CD14-positive monocyte (primary cell): ENCODE results near the gene OXT. TPM values are rescaled to one million over a fixed set of nuclear protein-coding genes. Genes with fewer than 3 reads are reported as not detected.
"Not testable (repeated sequence)": the region's sequence is repeated elsewhere in the genome, so short reads cannot be mapped to it uniquely, and the experiment has no call there.

Experiments
- DNase-seq, 3 donors: peaks; one replicate each; pipeline ENCODE4 v3.0.0-alpha.2; 2011 to 2022
- H2AFZ ChIP-seq: 2 replicates; pipeline ENCODE4 v1.6.0; 2012; ENCODE audit warnings: mild to moderate bottlenecking, low read depth, low read length, inconsistent platforms; ENCODE audit not compliant: insufficient read depth, poor library complexity, severe bottlenecking
- H3K27ac ChIP-seq, 2 donors: 1 replicate in 1 of 2; 2 replicates in 1 of 2; pipeline ENCODE4 v1.5.1; 2012 to 2013; ENCODE audit warnings: low read length in 2 of 2, control low read depth in 1 of 2, inconsistent platforms in 1 of 2, low read depth in 1 of 2, mild to moderate bottlenecking in 1 of 2
- H3K27me3 ChIP-seq, 2 donors: one replicate each; pipeline versions ENCODE4 v1.6.0 to v1.6.1; 2011 to 2013; ENCODE audit warnings: low read length in 2 of 2; ENCODE audit not compliant: control insufficient read depth in 2 of 2, insufficient read depth in 2 of 2
- H3K36me3 ChIP-seq, 2 donors: replicated peaks in 1 of 2; 1 replicate in 1 of 2; 2 replicates in 1 of 2; pipeline versions ENCODE4 v1.5.1 to v1.6.1; 2012 to 2013; ENCODE audit warnings: low read length in 2 of 2, control low read depth in 1 of 2, inconsistent platforms in 1 of 2, mild to moderate bottlenecking in 1 of 2; ENCODE audit not compliant: insufficient read depth in 2 of 2, control insufficient read depth in 1 of 2
- H3K4me1 ChIP-seq, 2 donors: 1 replicate in 1 of 2; 2 replicates in 1 of 2; pipeline versions ENCODE4 v1.5.1 to v1.6.1; 2012 to 2013; ENCODE audit warnings: low read length in 2 of 2, control low read depth in 1 of 2, inconsistent platforms in 1 of 2, mild to moderate bottlenecking in 1 of 2, moderate library complexity in 1 of 2; ENCODE audit not compliant: insufficient read depth in 2 of 2, control insufficient read depth in 1 of 2
- H3K4me2 ChIP-seq: replicated peaks from 2 replicates; pipeline ENCODE3; 2012; ENCODE audit warnings: low read length, moderate library complexity, mild to moderate bottlenecking; ENCODE audit not compliant: poor library complexity, severe bottlenecking; ENCODE audit errors: extremely low read depth
- H3K4me3 ChIP-seq, 3 experiments: fragments of 200-600 bp in 1 of 3; sonication (generic) in 1 of 3; replicated peaks in 1 of 3; 1 replicate in 2 of 3; 2 replicates in 1 of 3; pipeline ENCODE4 v1.5.1; 2011 to 2013; ENCODE audit warnings: low read length in 3 of 3, mild to moderate bottlenecking in 3 of 3, control low read depth in 2 of 3, low read depth in 2 of 3, inconsistent platforms in 1 of 3, moderate library complexity in 1 of 3
- H3K79me2 ChIP-seq: 2 replicates; pipeline ENCODE4 v1.6.0; 2012; ENCODE audit warnings: mild to moderate bottlenecking, control low read depth, inconsistent platforms, low read length, moderate library complexity; ENCODE audit not compliant: insufficient read depth
- H3K9ac ChIP-seq: 2 replicates; pipeline ENCODE4 v1.6.0; 2017; ENCODE audit warnings: low read length, mild to moderate bottlenecking; ENCODE audit not compliant: insufficient read depth, poor library complexity, severe bottlenecking
- H3K9me3 ChIP-seq, 2 donors: replicated peaks in 1 of 2; 1 replicate in 1 of 2; 2 replicates in 1 of 2; pipeline versions ENCODE4 v1.5.1 to v1.6.1; 2012 to 2013; ENCODE audit warnings: low read length in 2 of 2, control low read depth in 1 of 2; ENCODE audit not compliant: control insufficient read depth in 1 of 2, insufficient read depth in 1 of 2
- H4K20me1 ChIP-seq: 2 replicates; pipeline ENCODE4 v1.6.0; 2012; ENCODE audit warnings: mild to moderate bottlenecking, low read length, control low read depth, moderate library complexity; ENCODE audit not compliant: insufficient read depth
- H3K27ac Mint-ChIP-seq, 7 donors: one replicate each; pipeline ENCODE4 v1.8.0; 2020; ENCODE audit warnings: mild to moderate bottlenecking in 7 of 7, mixed read lengths in 7 of 7, moderate library complexity in 6 of 7, inconsistent platforms in 2 of 7
- H3K27me3 Mint-ChIP-seq, 3 donors: one replicate each; pipeline ENCODE4 v1.8.0; 2021 to 2022; ENCODE audit warnings: low read depth in 3 of 3, mild to moderate bottlenecking in 3 of 3, mixed read lengths in 3 of 3, moderate library complexity in 3 of 3, inconsistent platforms in 1 of 3
- H3K36me3 Mint-ChIP-seq, 2 donors: one replicate each; pipeline ENCODE4 v1.8.0; 2020; ENCODE audit warnings: mixed read lengths in 2 of 2, inconsistent platforms in 1 of 2, mild to moderate bottlenecking in 1 of 2
- H3K4me1 Mint-ChIP-seq: one replicate; pipeline ENCODE4 v1.8.0; 2020; ENCODE audit warnings: mild to moderate bottlenecking, mixed read lengths
- H3K4me3 Mint-ChIP-seq, 2 donors: one replicate each; pipeline ENCODE4 v1.8.0; 2020; ENCODE audit warnings: mild to moderate bottlenecking in 2 of 2, mixed read lengths in 2 of 2, moderate library complexity in 1 of 2
- H3K9me3 Mint-ChIP-seq, 7 donors: one replicate each; pipeline ENCODE4 v1.8.0; 2020 to 2022; ENCODE audit warnings: mixed read lengths in 7 of 7, mild to moderate bottlenecking in 6 of 7, moderate library complexity in 6 of 7, inconsistent platforms in 2 of 7
- CTCF ChIP-seq: fragments of 200-600 bp; IDR thresholded peaks from one replicate; pipeline ENCODE4 v1.8.0; 2022; ENCODE audit warnings: antibody characterized with exemption, mild to moderate bottlenecking
- WGBS: methylation state at CpG from one replicate; pipeline ENCODE4 v1.1.5; 2013; ENCODE audit warnings: missing lambda C conversion rate; ENCODE audit not compliant: insufficient coverage; 5-methylcytosine and 5-hydroxymethylcytosine counted together
- intact Hi-C, 2 donors: fragments of 100-400 bp; cut with micrococcal nuclease; formaldehyde crosslinking; loops; one replicate each; pipeline versions ENCODE4 v1.15.0 to v1.15.1; 2023
- polyA plus RNA-seq, 3 donors: library from polyadenylated mRNA; depleted of rRNA in 1 of 3; unstranded in 2 of 3; stranded (reverse) in 1 of 3; fragments of 300-500 nt in 2 of 3; fragments of >200 nt in 1 of 3; fragmentation: Illumina TruSeq in 2 of 3; gene quantifications; 1 replicate in 2 of 3; 2 replicates in 1 of 3; pipeline ENCODE4 v1.2.3, GENCODE V29; 2012 to 2021

Gene OXT
- polyA plus RNA-seq, 3 donors = not detected

GRCh38 chr20:3071266-3071609 is 182 bp upstream of the OXT start:
- no peak for DNase-seq
- WGBS = 48% methylated on average over 12 of the region's 16 CpGs

GRCh38 chr20:3072530-3073250 is 1.3 kb downstream of the OXT start:
- peaks cover 3 to 15% (median 11%) of the 10 kb centered on the region in 7 donors for H3K9me3 Mint-ChIP-seq
- H2AFZ ChIP-seq = peak overlapping the region; percentile 81
- TF ChIP-seq CTCF = no peak
- H3K9me3 ChIP-seq = no peaks in the 10 kb centered on the region
- no peaks in the 10 kb centered on the region for H4K20me1 ChIP-seq
- peaks cover 24 to 31% of the 10 kb centered on the region in 2 donors for H3K4me1 ChIP-seq
- H3K4me3 Mint-ChIP-seq = peak overlapping the region; percentile 74 to 88
- H3K4me1 Mint-ChIP-seq = peaks cover 29% of the 10 kb centered on the region
- H3K27ac ChIP-seq = no peak overlapping the region
- H3K36me3 Mint-ChIP-seq = peaks cover 0 to 5% of the 10 kb centered on the region in 2 donors
- no peaks in the 10 kb centered on the region for H3K79me2 ChIP-seq
- peak overlapping the region; percentile 80 for H3K4me2 ChIP-seq
- no peak overlapping the region for H3K9ac ChIP-seq
- peak overlapping the region in 2 of 3 experiments; percentile 7 to 69 for H3K4me3 ChIP-seq
- no peak for DNase-seq
- 83% methylated on average over 21 of the region's 22 CpGs for WGBS
- H3K27ac Mint-ChIP-seq = no peak overlapping the region
- H3K27me3 ChIP-seq = peaks cover 11 to 37% of the 10 kb centered on the region in 2 donors
- peaks cover 37 to 61% (median 47%) of the 10 kb centered on the region in 3 donors for H3K27me3 Mint-ChIP-seq
- intact Hi-C loops = no loop called here
- H3K36me3 ChIP-seq = no peaks in the 10 kb centered on the region

More at GRCh38 chr20:3071266-3071609, 182 bp upstream of the OXT start:
- H4K20me1 ChIP-seq = no peaks in the 10 kb centered on the region
- peaks cover 11 to 37% of the 10 kb centered on the region in 2 donors for H3K27me3 ChIP-seq
- Mint-ChIP-seq H3K4me1 (peaks cover 19% of the 10 kb centered on the region), H3K27ac (no peak overlapping the region), H3K9me3 (peaks cover 3 to 14% (median 10%) of the 10 kb centered on the region in 7 donors), H3K27me3 (peaks cover 34 to 62% (median 47%) of the 10 kb centered on the region in 3 donors), H3K36me3 (peaks cover 0 to 5% of the 10 kb centered on the region in 2 donors), H3K4me3 (peak overlapping the region in 1 of 2 donors; percentile 78)
- peak overlapping the region; percentile 80 for H3K4me2 ChIP-seq
- H3K4me1 ChIP-seq = peaks cover 13 to 21% of the 10 kb centered on the region in 2 donors
- intact Hi-C loops = no loop called here
- H3K4me3 ChIP-seq = peak overlapping the region in 1 of 3 experiments; percentile 69
- no peak overlapping the region for H3K27ac ChIP-seq
- no peak for TF ChIP-seq CTCF
- H3K9ac ChIP-seq = no peak overlapping the region
- no peaks in the 10 kb centered on the region for H3K9me3 ChIP-seq
- H3K79me2 ChIP-seq = no peaks in the 10 kb centered on the region
- H3K36me3 ChIP-seq = no peaks in the 10 kb centered on the region
- peak overlapping the region; percentile 81 for H2AFZ ChIP-seq

GRCh38 chr20:3073251-3073643 is 1.8 kb downstream of the OXT start:
- intact Hi-C loops, H3K27ac ChIP-seq, H4K20me1 ChIP-seq, H3K9me3 ChIP-seq, H3K9ac ChIP-seq, DNase-seq, H2AFZ ChIP-seq, H3K4me2 ChIP-seq, H3K27ac Mint-ChIP-seq, H3K36me3 Mint-ChIP-seq, H3K4me3 ChIP-seq, H3K79me2 ChIP-seq, H3K36me3 ChIP-seq: not testable (repeated sequence)
- Histone ChIP-seq H3K27me3 (peaks cover 11 to 41% of the 10 kb centered on the region in 2 donors), H3K4me1 (peaks cover 26 to 34% of the 10 kb centered on the region in 2 donors)
- peaks cover 3 to 19% (median 14%) of the 10 kb centered on the region in 7 donors for H3K9me3 Mint-ChIP-seq
- H3K4me3 Mint-ChIP-seq = peak overlapping the region in 1 of 2 donors; percentile 88
- 100% methylated on average over 6 of the region's 8 CpGs for WGBS
- peaks cover 37 to 64% (median 48%) of the 10 kb centered on the region in 3 donors for H3K27me3 Mint-ChIP-seq
- peaks cover 33% of the 10 kb centered on the region for H3K4me1 Mint-ChIP-seq
